Gastroesophageal sphincter (tissue), 4 donors: ENCODE data around the gene PROK1. TPM values are rescaled to one million over a fixed set of nuclear protein-coding genes. Genes with fewer than 3 reads are reported as not detected.
"Not testable (repeated sequence)": the region's sequence is repeated elsewhere in the genome, so short reads cannot be mapped to it uniquely, and the experiment has no call there.

Experiments used
- ATAC-seq: fragments of 150-250 bp; one replicate; pipeline ENCODE4 v1.9.1; 2016; ENCODE audit warnings: mild to moderate bottlenecking, moderate library complexity
- H3K27ac ChIP-seq, 4 donors: fragments of 200-600 bp; sonication (generic) in 3 of 4; 1 replicate in 3 of 4; 2 replicates in 1 of 4; pipeline ENCODE4 v1.5.1; 2016 to 2019
- H3K27me3 ChIP-seq: fragments of 200-600 bp; sonication (generic); one replicate; pipeline ENCODE4 v1.5.1; 2019
- H3K36me3 ChIP-seq, 2 donors: fragments of 200-600 bp; sonication (generic); one replicate each; pipeline ENCODE4 v1.5.1; 2019; ENCODE audit warnings: control low read depth in 1 of 2
- H3K4me1 ChIP-seq, 3 donors: fragments of 200-600 bp; sonication (generic); 1 replicate in 2 of 3; 2 replicates in 1 of 3; pipeline ENCODE4 v1.5.1; 2016 to 2019; ENCODE audit warnings: control low read depth in 2 of 3
- H3K4me3 ChIP-seq, 2 donors: fragments of 200-600 bp; sonication (generic); one replicate each; pipeline ENCODE4 v1.5.1; 2019; ENCODE audit warnings: mild to moderate bottlenecking in 1 of 2, moderate library complexity in 1 of 2
- H3K9me3 ChIP-seq, 3 donors: fragments of 200-600 bp; sonication (generic); one replicate each; pipeline ENCODE4 v1.5.1; 2017 to 2019; ENCODE audit warnings: control low read depth in 2 of 3
- EP300 ChIP-seq: sonication (generic); formaldehyde crosslinking; IDR thresholded peaks from one replicate; pipeline ENCODE4 v1.6.1; 2017; ENCODE audit warnings: antibody characterized with exemption, mild to moderate bottlenecking
- POLR2A ChIP-seq, 2 donors: fragments of 450-650 bp; IDR thresholded peaks; one replicate each; pipeline ENCODE4 v1.6.1; 2017; ENCODE audit warnings: antibody characterized with exemption in 2 of 2, mild to moderate bottlenecking in 2 of 2, moderate library complexity in 1 of 2
- POLR2AphosphoS5 ChIP-seq: sonication (generic); formaldehyde crosslinking; IDR thresholded peaks from one replicate; pipeline ENCODE4 v1.6.1; 2017; ENCODE audit warnings: antibody characterized with exemption
- WGBS, 2 donors: methylation state at CpG; one replicate each; pipeline ENCODE4 v1.1.5; 2018; ENCODE audit warnings: low coverage in 1 of 2; 5-methylcytosine and 5-hydroxymethylcytosine counted together
- total RNA-seq, 4 donors: library from RNA; depleted of rRNA; stranded (reverse); fragments of >200 nt; gene quantifications; one replicate each; pipeline ENCODE4 v1.1.0, GENCODE V29; 2016
- TF ChIP-seq, protein P1 (sequence below), 4 experiments: fragments of 200-600 bp in 2 of 4; fragments of 450-650 bp in 2 of 4; sonication (generic) in 1 of 4; IDR thresholded peaks; one replicate each; pipeline ENCODE4 v1.5.1; 2017 to 2019; ENCODE audit warnings: antibody characterized with exemption in 4 of 4, mild to moderate bottlenecking in 2 of 4, moderate library complexity in 2 of 4

The PROK1 gene, protein sequence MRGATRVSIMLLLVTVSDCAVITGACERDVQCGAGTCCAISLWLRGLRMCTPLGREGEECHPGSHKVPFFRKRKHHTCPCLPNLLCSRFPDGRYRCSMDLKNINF
- total RNA-seq: 1 to 10 TPM in 1 of 4 donors, not detected in 3; 1.1 TPM

DNA sequence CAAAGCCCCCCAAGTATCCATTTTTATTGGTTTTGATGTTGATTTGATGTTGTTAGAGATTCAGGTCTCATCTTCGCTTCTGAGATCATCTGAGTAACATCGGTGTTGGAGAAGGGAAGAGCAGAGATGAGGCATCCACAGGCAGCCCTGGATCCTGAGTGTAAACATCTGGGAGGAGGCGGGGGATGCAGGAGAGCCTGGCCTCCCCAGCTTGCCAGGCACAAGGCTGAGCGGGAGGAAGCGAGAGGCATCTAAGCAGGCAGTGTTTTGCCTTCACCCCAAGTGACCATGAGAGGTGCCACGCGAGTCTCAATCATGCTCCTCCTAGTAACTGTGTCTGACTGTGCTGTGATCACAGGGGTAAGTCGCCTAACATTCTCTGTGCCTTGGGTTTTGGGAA is at the start of gene PROK1:
Gene PROK1 (plus strand): TSS at position 221 of the 400 bp plus-strand sequence. CDS start 68 bp downstream, at position 289.
- 54% methylated on average over 7 of the region's 8 CpGs; no CpG with 5 or more reads in 1 of the 2 donors for whole genome bisulfite sequencing, 2 donors
- TF ChIP-seq POLR2A (IDR thresholded peaks at IDR 0.05) (no peak), EP300 (no peak), POLR2AphosphoS5 (no peak)
- TF ChIP-seq, protein P1, sequence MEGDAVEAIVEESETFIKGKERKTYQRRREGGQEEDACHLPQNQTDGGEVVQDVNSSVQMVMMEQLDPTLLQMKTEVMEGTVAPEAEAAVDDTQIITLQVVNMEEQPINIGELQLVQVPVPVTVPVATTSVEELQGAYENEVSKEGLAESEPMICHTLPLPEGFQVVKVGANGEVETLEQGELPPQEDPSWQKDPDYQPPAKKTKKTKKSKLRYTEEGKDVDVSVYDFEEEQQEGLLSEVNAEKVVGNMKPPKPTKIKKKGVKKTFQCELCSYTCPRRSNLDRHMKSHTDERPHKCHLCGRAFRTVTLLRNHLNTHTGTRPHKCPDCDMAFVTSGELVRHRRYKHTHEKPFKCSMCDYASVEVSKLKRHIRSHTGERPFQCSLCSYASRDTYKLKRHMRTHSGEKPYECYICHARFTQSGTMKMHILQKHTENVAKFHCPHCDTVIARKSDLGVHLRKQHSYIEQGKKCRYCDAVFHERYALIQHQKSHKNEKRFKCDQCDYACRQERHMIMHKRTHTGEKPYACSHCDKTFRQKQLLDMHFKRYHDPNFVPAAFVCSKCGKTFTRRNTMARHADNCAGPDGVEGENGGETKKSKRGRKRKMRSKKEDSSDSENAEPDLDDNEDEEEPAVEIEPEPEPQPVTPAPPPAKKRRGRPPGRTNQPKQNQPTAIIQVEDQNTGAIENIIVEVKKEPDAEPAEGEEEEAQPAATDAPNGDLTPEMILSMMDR (IDR thresholded peaks at IDR 0.05): no peak
- no peak within 1 kb of the TSS for H3K4me3 ChIP-seq
- H3K36me3 ChIP-seq: no peaks in the 10 kb centered on the region
- no peaks in the 10 kb centered on the region for H3K9me3 ChIP-seq
- no peaks in the 10 kb centered on the region for H3K4me1 ChIP-seq
- no peak for ATAC-seq
- no peak within 1 kb of the TSS for H3K27ac ChIP-seq
- H3K27me3 ChIP-seq: peaks cover 59% of the 10 kb centered on the region

DNA sequence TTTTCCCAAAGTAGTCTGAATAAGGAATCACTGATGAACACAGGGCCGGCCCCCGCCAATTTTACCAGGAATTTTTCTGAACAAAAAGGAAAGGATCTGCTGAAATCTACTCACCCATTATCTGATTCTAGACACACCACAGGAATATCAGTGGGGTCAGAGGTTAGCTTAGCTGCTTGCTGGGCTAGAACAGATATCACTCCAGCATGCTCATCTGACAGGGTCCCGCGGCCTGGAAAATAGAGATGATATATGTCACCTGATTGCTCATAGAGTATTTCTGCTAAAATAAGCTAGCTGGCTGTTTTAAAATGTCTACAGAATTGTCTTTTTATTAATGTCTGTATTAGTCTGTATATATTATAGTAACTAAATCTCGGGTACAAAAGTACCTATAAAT is 47.1 kb upstream of the PROK1 start:
- TF ChIP-seq POLR2AphosphoS5 (no peak), EP300 (no peak), POLR2A (IDR thresholded peaks at IDR 0.05) (no peak)
- Histone ChIP-seq H3K9me3 (no peaks in the 10 kb centered on the region), H3K36me3 (peaks cover 0 to 67% of the 10 kb centered on the region in 2 donors), H3K27ac (no peak overlapping the region), H3K4me3 (no peak overlapping the region), H3K4me1 (peaks cover 0 to 33% (median 14%) of the 10 kb centered on the region in 3 donors), H3K27me3 (no peaks in the 10 kb centered on the region)
- no peak for ATAC-seq
- 69 to 88% methylated on average over 3 to 5 of the region's 5 CpGs for WGBS, 2 donors

DNA sequence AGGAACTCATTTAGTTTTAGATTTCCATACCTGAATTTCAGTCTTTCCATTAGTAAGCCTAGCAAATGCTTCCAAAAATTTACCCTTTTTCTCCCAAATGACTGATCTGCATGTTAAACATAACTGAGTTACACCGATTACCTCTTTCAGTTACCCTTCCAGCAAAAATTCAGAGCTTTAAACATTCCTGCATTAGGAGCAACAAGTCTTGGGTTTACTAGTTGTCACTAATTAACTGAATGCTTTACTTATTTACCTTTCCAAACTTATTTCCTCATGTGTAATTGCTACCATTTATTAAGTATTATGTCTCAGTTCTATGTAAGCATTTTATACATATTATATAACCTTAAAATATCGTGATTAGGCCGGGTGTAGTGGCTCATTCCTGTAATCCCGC is 46.5 kb upstream of the PROK1 start:
- Histone ChIP-seq H3K9me3 (no peaks in the 10 kb centered on the region), H3K27me3 (no peaks in the 10 kb centered on the region), H3K4me1 (peaks cover 0 to 37% (median 14%) of the 10 kb centered on the region in 3 donors), H3K27ac (no peak overlapping the region), H3K36me3 (peaks cover 0 to 63% of the 10 kb centered on the region in 2 donors), H3K4me3 (no peak overlapping the region)
- TF ChIP-seq, protein P1 (IDR thresholded peaks at IDR 0.05): no peak
- no peak for TF ChIP-seq POLR2AphosphoS5
- no peak for TF ChIP-seq POLR2A (IDR thresholded peaks at IDR 0.05)
- no peak for TF ChIP-seq EP300
- ATAC-seq: no peak
- 81 to 92% methylated on average over 3 to 4 of the region's 4 CpGs for WGBS, 2 donors

DNA sequence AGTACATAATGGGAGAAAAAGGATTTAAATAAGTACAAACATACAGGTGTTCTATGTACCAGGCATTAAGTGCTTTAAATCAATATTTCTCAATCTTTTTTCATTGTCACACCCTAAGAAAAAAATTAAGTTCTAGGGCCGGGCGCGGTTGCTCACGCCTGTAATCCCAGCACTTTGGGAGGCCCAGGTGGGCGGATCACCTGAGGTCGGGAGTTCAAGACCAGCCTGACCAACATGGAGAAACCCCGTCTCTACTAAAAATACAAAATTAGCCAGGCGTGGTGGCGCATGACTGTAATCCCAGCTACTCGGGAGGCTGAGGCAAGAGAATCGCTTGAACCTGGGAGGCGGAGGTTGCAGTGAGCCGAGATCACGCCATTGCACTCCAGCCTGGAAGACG is 44.5 kb upstream of the PROK1 start:
- peak overlapping the region; percentile 75 to 82 for H3K4me3 ChIP-seq
- peak overlapping the region in 3 of 4 donors; percentile 91 to 95 (median 92) for H3K27ac ChIP-seq
- ATAC-seq: not testable (repeated sequence)

DNA sequence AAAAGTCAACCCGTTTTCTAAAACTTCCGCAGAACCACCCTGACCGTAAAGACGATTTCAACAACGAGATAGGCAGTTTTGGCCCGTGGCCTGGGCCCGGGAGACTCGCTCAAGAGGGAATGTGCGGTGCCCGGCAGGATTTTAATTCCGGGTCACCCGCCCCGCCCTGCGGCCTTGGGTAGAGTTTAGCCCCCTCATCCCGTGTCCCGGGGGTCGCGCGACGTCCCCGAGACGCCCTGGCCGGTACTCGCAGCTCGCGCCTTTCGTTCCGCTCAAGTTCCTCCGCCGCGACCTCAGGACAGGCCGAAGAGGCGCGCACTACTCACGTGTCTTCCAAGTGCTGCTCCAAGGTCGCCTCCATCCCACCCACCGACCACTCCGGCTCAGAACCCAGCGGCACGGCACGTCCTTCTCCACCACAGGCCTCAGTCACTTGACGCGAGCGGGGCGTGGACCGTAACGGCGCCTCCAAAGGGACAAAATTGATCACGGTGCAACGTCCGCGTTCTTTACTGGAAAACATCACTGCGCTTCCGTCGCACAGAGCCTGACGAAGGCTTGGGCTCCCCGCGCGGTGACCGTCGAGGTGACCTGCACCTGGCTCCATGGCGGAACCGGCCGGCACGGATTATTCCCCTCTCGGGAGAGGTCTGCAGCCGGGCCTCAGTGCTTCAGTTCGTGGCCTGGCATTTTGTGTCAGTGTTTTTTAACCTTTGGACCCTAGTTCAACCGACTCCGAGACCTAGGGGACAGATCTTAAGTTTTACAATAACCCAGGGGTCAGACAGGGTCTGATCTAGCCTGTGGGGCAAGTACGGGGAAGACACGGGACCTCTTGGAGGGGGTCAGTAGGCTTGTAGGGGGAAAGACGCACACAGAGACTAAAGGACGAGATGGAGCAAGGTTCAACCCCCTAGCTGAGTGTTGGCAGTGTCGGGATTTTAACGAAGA is 43.4 kb upstream of the PROK1 start, which contains the start of gene LAMTOR5:
Gene LAMTOR5 (minus strand): TSS at position 435 of the 951 bp plus-strand sequence. CDS start 74 bp downstream, at position 361.
- H3K4me1 ChIP-seq: peaks cover 0 to 38% (median 14%) of the 10 kb centered on the region in 3 donors
- H3K4me3 ChIP-seq: peak within 1 kb of the TSS; percentile 75 to 82
- WGBS, 2 donors: 0% methylated on average over 16 to 23 of the region's 76 CpGs
- H3K9me3 ChIP-seq: no peaks in the 10 kb centered on the region
- H3K27me3 ChIP-seq: no peaks in the 10 kb centered on the region
- H3K36me3 ChIP-seq: peaks cover 0 to 32% of the 10 kb centered on the region in 2 donors
- TF ChIP-seq POLR2A (IDR thresholded peaks at IDR 0.05) (peak; percentile 74 to 76), POLR2AphosphoS5 (peak; percentile 98), EP300 (no peak)
- TF ChIP-seq, protein P1 (IDR thresholded peaks at IDR 0.05): peak in 2 of 4 experiments; percentile 27 to 49
- ATAC-seq: peak; percentile 97
- peak within 1 kb of the TSS; percentile 91 to 95 (median 92) for H3K27ac ChIP-seq

More for the DNA sequence above, 44.5 kb upstream of the PROK1 start:
- not testable (repeated sequence) for H3K27me3 ChIP-seq, H3K9me3 ChIP-seq
- 64 to 70% methylated on average over 5 to 13 of the region's 15 CpGs for WGBS, 2 donors
- peaks cover 0 to 43% of the 10 kb centered on the region in 2 donors for H3K36me3 ChIP-seq
- peaks cover 0 to 37% (median 14%) of the 10 kb centered on the region in 3 donors for H3K4me1 ChIP-seq
